ENCODE results near the gene LYRM9. TPM values are rescaled to one million over a fixed set of nuclear protein-coding genes. Genes with fewer than 3 reads are reported as not detected.

The LYRM9 gene
- total RNA-seq (8.2 TPM), polyA plus RNA-seq (ENCODE audit: insufficient read depth in 1 of 8, insufficient read length in 8 of 8, low replicate concordance in 1 of 8) (10 to 100 TPM in 6 of 8 donors, 1 to 10 TPM in 2; 9.2 to 15.5 (median 12.1) TPM)
- long read RNA-seq, donor 1, partial matches to known transcripts: 0 of 1 reads
- long read RNA-seq, donor 1, other reads (novel, unspliced or antisense): 0 of 1 reads
- long read RNA-seq, donor 2: 0 reads
- long read RNA-seq, donor 3, partial matches to known transcripts: 0 of 4 reads
- long read RNA-seq, donor 3, other reads (novel, unspliced or antisense): 0 of 4 reads
- long read RNA-seq, donor 4, partial matches to known transcripts: 0 of 3 reads
- long read RNA-seq, donor 4, other reads (novel, unspliced or antisense): 0 of 3 reads
- long read RNA-seq, donor 5, transcript LYRM9-201 (4 exons, 501 nt): major isoform, 7 of 8 reads
- long read RNA-seq, donor 5, partial matches to known transcripts: 0 of 8 reads
- long read RNA-seq, donor 5, other reads (novel, unspliced or antisense): 0 of 8 reads
- long read RNA-seq, donor 6, transcript LYRM9-201 (4 exons, 501 nt): major isoform, 11 of 11 reads
- long read RNA-seq, donor 6, partial matches to known transcripts: 0 of 11 reads
- long read RNA-seq, donor 6, other reads (novel, unspliced or antisense): 0 of 11 reads
- long read RNA-seq, donor 7, partial matches to known transcripts: 0 of 4 reads
- long read RNA-seq, donor 7, other reads (novel, unspliced or antisense): 0 of 4 reads
- long read RNA-seq, donor 8, partial matches to known transcripts: 0 of 4 reads
- long read RNA-seq, donor 8, other reads (novel, unspliced or antisense): 0 of 4 reads
- long read RNA-seq, donor 9: 0 reads
- long read RNA-seq, donor 10, partial matches to known transcripts: 0 of 4 reads
- long read RNA-seq, donor 10, other reads (novel, unspliced or antisense): 0 of 4 reads
- long read RNA-seq, donor 11, partial matches to known transcripts: 0 of 4 reads
- long read RNA-seq, donor 11, other reads (novel, unspliced or antisense): 0 of 4 reads

DNA sequence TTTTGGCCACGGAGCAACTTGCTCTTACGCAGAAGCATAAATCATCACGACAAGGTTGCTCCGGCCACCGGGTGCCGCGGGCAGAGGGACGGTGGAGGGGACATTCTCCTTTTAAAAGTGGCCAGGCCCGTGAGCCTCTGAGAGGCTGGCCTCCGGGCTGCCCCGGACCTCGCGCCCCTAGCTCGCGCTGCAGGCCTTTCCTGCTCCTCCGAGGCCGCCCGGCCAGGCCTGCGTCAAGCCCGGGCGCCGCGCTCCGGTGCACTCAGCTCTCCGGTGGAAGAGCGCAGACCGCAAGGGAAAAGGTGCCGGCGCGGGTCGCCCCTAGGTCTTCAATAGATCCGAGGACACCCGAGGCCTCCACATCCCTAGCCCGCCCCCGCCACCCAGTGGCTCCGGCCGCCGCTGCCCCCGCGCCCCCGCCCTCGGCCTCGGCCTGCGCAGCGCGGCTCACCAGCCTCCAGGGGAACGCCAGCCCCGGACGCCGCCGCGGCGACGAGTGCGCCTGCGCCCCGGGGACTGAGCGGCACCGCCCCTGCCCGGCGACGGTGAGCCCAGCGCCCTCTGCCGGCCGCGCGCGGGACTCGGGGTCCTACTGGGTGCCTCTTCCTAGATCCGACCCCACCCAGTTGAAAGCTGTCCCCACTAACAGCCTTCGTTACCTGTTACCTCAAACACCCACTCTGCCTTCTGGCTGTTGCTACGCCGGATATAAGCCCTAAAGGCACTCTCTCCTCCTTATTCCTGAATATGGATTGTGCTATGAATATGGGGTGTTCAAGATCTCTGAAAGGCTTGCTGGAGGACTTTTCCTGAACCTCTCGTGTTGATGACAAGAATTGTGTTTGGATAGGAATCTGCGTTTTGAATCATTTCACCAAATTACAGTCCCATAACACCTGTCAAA lies at the start of gene LYRM9:
Gene LYRM9 (minus strand): TSS at position 500 of the 904 bp plus-strand sequence. CDS start 10,671 bp downstream, outside the sequence.
- under 1% methylated on average over 68 of the region's 75 CpGs for WGBS (ENCODE audit: insufficient coverage)
- Histone ChIP-seq H3K9me3 (replicated peaks; ENCODE audit: control insufficient read depth, low read depth, low read length) (no peaks in the 10 kb centered on the region), H3K36me3 (ENCODE audit: control insufficient read depth, insufficient read depth, low read length) (no peaks in the 10 kb centered on the region), H3K27me3 (ENCODE audit: control insufficient read depth, insufficient read depth, low read length) (peaks cover 2% of the 10 kb centered on the region), H3K4me1 (ENCODE audit: control insufficient read depth, insufficient read depth, low read length) (peaks cover 4% of the 10 kb centered on the region), H3K4me3 (ENCODE audit: low read length) (peak within 1 kb of the TSS; percentile 53), H3K27ac (ENCODE audit: low read length) (peak within 1 kb of the TSS; percentile 31)
- DNase-seq: peak; percentile 95

DNA sequence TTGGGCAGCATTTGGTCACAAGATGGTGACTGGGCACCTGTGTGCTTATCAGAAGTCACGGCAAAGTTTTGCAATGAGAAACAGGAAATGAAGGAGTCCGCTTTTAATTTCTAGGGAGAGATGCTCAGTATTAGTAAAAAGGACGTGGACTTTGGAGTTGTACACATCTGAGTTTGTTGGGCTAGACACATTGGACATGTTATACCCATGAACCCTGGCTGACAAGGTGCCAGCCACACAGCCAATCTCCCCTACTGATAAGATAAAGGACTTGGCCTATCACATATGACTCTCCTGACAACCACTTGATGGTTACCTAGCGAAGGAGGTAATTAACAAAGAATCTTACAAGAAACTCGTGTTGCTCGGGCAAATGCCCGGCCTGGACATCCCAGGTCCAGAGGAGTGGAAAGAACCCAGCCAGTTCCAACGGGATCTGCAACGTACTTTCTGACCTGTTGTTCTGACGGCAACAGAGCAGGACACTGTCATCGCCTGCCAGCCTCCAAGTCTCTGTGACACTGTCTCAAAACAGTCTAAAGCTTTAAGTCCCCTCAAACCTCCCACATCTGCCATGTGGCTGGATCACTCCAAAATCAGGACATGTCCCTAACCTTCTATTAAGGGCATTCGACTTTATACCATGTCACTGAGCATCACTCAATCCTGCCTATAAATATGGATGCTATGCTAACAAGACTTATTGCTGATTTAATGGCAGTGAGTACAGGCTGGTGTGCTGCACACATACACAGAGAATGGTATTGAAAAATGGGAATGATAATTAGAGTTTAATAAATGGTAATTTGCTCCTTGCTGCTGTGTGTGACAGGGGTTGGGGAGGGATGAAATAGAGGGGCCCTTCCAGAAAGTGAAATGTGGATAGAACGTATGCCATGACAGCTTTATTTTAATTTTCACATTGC lies 47.6 kb upstream of the LYRM9 start:
- no peak overlapping the region for H3K27ac ChIP-seq (ENCODE audit: low read length)
- no peaks in the 10 kb centered on the region for H3K27me3 ChIP-seq (ENCODE audit: control insufficient read depth, insufficient read depth, low read length)
- no peaks in the 10 kb centered on the region for H3K4me1 ChIP-seq (ENCODE audit: control insufficient read depth, insufficient read depth, low read length)
- DNase-seq: no peak
- 63% methylated on average over 8 of the region's 13 CpGs for WGBS (ENCODE audit: insufficient coverage)
- H3K9me3 ChIP-seq (replicated peaks; ENCODE audit: control insufficient read depth, low read depth, low read length): no peaks in the 10 kb centered on the region
- no peaks in the 10 kb centered on the region for H3K36me3 ChIP-seq (ENCODE audit: control insufficient read depth, insufficient read depth, low read length)
- no peak overlapping the region for H3K4me3 ChIP-seq (ENCODE audit: low read length)

DNA sequence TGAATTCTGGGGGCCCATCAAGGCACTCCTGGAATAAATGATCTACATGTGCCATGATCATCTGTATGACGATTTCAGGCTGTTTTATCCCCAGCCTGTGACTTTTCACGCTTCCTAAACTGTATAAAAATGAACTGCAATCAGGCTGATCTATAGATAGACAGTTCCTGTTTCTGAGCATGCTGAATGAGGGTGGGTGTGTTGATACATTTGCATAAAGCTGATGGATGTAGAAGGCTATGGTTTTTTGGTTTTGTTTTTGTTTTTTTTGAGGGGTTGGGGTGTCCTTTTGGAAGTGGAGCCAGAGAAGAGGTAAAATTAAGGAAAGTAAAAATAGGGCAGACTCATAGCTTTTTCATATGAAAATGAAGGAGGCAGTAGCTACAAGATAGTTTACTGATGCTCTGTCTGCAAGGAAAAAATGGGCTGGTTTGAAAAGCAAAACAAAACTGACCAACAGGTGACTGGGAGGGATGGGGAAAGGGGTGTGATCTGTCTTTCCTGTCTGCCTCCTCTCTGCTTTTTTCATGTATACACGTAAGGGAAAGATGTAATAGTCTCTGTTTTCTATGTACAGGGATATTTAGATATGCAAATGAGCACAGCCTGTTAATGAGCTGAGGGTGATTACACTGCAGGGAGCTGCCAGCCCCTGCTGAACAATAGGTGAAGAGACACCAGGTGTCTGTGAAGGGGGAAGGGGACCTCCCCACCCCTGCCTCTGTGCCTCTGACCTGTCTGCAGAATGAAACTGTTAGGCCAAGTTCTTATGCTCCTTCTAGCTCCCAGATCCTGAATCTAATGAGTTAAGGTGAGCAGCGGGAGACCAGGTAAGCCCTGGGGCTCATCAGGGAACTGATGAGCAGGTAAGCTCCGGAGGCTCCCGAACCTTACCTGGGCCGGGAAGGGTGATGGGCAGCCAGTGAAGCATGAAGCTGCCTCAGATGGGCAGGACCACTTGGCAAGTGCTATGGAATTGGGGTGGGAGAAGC lies 46.6 kb upstream of the LYRM9 start:
- H3K36me3 ChIP-seq (ENCODE audit: control insufficient read depth, insufficient read depth, low read length): no peaks in the 10 kb centered on the region
- no peaks in the 10 kb centered on the region for H3K4me1 ChIP-seq (ENCODE audit: control insufficient read depth, insufficient read depth, low read length)
- 40% methylated on average over 6 of the region's 7 CpGs for WGBS (ENCODE audit: insufficient coverage)
- no peaks in the 10 kb centered on the region for H3K27me3 ChIP-seq (ENCODE audit: control insufficient read depth, insufficient read depth, low read length)
- H3K9me3 ChIP-seq (replicated peaks; ENCODE audit: control insufficient read depth, low read depth, low read length): no peaks in the 10 kb centered on the region
- H3K27ac ChIP-seq (ENCODE audit: low read length): no peak overlapping the region
- no peak for DNase-seq
- no peak overlapping the region for H3K4me3 ChIP-seq (ENCODE audit: low read length)

GRCh38 chr17:27938864-27939263 lies 45.7 kb upstream of the LYRM9 start:
- no peak for DNase-seq
- 93% methylated on average over 3 of the region's 4 CpGs for WGBS (ENCODE audit: insufficient coverage)
- H3K27me3 ChIP-seq (ENCODE audit: control insufficient read depth, insufficient read depth, low read length): no peaks in the 10 kb centered on the region
- H3K9me3 ChIP-seq (replicated peaks; ENCODE audit: control insufficient read depth, low read depth, low read length): no peaks in the 10 kb centered on the region
- H3K36me3 ChIP-seq (ENCODE audit: control insufficient read depth, insufficient read depth, low read length): no peaks in the 10 kb centered on the region
- no peak overlapping the region for H3K27ac ChIP-seq (ENCODE audit: low read length)
- no peak overlapping the region for H3K4me3 ChIP-seq (ENCODE audit: low read length)
- H3K4me1 ChIP-seq (ENCODE audit: control insufficient read depth, insufficient read depth, low read length): no peaks in the 10 kb centered on the region

- H3K36me3 ChIP-seq (ENCODE audit: control insufficient read depth, insufficient read depth, low read length): no peaks in the 10 kb centered on the region
- H3K4me3 ChIP-seq (ENCODE audit: low read length): no peak overlapping the region
- DNase-seq: no peak
- no peaks in the 10 kb centered on the region for H3K9me3 ChIP-seq (replicated peaks; ENCODE audit: control insufficient read depth, low read depth, low read length)
- H3K27ac ChIP-seq (ENCODE audit: low read length): no peak overlapping the region
- no peaks in the 10 kb centered on the region for H3K27me3 ChIP-seq (ENCODE audit: control insufficient read depth, insufficient read depth, low read length)
- no peaks in the 10 kb centered on the region for H3K4me1 ChIP-seq (ENCODE audit: control insufficient read depth, insufficient read depth, low read length)
These were observed 45.1 kb upstream of the LYRM9 start for GRCh38 chr17:27938241-27938640.

- DNase-seq: no peak
- Histone ChIP-seq H3K36me3 (ENCODE audit: control insufficient read depth, insufficient read depth, low read length) (no peaks in the 10 kb centered on the region), H3K9me3 (replicated peaks; ENCODE audit: control insufficient read depth, low read depth, low read length) (no peaks in the 10 kb centered on the region), H3K4me1 (ENCODE audit: control insufficient read depth, insufficient read depth, low read length) (no peaks in the 10 kb centered on the region), H3K27ac (ENCODE audit: low read length) (no peak overlapping the region), H3K4me3 (ENCODE audit: low read length) (no peak overlapping the region), H3K27me3 (ENCODE audit: control insufficient read depth, insufficient read depth, low read length) (no peaks in the 10 kb centered on the region)
- WGBS (ENCODE audit: insufficient coverage): 75% methylated on average over 7 of the region's 8 CpGs
These were observed 43.9 kb upstream of the LYRM9 start for GRCh38 chr17:27937025-27937546.

DNA sequence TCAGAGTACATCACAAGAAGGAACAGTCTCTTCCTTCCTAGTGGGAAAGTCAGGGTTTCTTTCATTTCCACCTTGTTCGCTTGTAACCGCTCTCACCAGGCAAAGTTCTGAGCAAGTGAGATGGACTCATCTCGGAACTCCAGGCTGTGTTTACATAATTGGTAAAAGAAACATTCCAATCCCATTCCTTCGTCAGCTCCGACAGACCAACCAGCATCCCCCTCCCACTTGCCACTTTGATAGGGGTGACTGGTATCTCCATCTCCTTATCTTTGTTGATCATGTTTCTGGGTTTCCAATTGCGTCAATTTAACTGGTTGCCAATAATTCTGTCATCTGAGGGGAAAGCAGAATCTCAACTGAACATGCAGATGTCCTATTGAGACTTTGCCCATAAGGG lies 36.8 kb upstream of the LYRM9 start:
- WGBS (ENCODE audit: insufficient coverage): 33% methylated on average over 1 of the region's 6 CpGs
- no peaks in the 10 kb centered on the region for H3K36me3 ChIP-seq (ENCODE audit: control insufficient read depth, insufficient read depth, low read length)
- H3K27ac ChIP-seq (ENCODE audit: low read length): no peak overlapping the region
- H3K4me3 ChIP-seq (ENCODE audit: low read length): no peak overlapping the region
- peaks cover 2% of the 10 kb centered on the region for H3K27me3 ChIP-seq (ENCODE audit: control insufficient read depth, insufficient read depth, low read length)
- no peak for DNase-seq
- H3K4me1 ChIP-seq (ENCODE audit: control insufficient read depth, insufficient read depth, low read length): no peaks in the 10 kb centered on the region
- H3K9me3 ChIP-seq (replicated peaks; ENCODE audit: control insufficient read depth, low read depth, low read length): no peaks in the 10 kb centered on the region

DNA sequence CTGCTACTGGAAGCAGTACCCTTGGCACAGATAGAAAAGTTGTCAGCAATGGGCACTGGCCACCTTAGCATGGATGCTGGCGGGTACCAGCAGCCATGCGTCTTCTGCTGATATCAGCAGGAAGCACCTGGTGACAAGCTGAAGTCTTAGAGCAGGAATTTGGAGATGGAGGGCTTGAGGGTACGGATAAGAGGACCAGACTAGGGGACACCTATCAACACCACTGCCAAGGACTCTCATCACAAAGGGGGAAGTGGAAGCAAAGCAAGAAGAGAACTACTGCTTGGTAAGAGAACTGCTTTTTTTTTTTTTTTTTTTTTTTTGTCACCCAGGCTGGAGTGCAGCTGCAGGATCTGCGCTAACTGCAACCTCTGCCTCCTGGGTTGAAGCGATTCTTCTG lies 35.4 kb upstream of the LYRM9 start:
- Histone ChIP-seq H3K27me3 (ENCODE audit: control insufficient read depth, insufficient read depth, low read length) (peaks cover 2% of the 10 kb centered on the region), H3K4me1 (ENCODE audit: control insufficient read depth, insufficient read depth, low read length) (no peaks in the 10 kb centered on the region), H3K36me3 (ENCODE audit: control insufficient read depth, insufficient read depth, low read length) (no peaks in the 10 kb centered on the region), H3K4me3 (ENCODE audit: low read length) (no peak overlapping the region), H3K27ac (ENCODE audit: low read length) (no peak overlapping the region), H3K9me3 (replicated peaks; ENCODE audit: control insufficient read depth, low read depth, low read length) (no peaks in the 10 kb centered on the region)
- 100% methylated on average over 1 of the region's 5 CpGs for WGBS (ENCODE audit: insufficient coverage)
- DNase-seq: no peak
